GM12891 (cell line): Measurements from ENCODE around the gene GIGYF2.

Experiments used
- PAX5 ChIP-seq: IDR thresholded peaks from 2 replicates; pipeline ENCODE4 v1.6.1; 2011; ENCODE audit warnings: low read length, moderate library complexity, mild to moderate bottlenecking; ENCODE audit not compliant: insufficient read depth, severe bottlenecking
- POLR2A ChIP-seq: IDR thresholded peaks from 2 replicates; pipeline ENCODE4 v1.6.1; 2011; ENCODE audit warnings: low read depth, low read length, control low read depth
- POLR2AphosphoS5 ChIP-seq: IDR thresholded peaks from 2 replicates; pipeline ENCODE4 v1.6.1; 2011; ENCODE audit warnings: low read depth, low read length, control low read depth
- POU2F2 ChIP-seq: IDR thresholded peaks from 2 replicates; pipeline ENCODE4 v1.6.1; 2011; ENCODE audit warnings: low read depth, mild to moderate bottlenecking, control low read depth, low read length, moderate library complexity
- SPI1 ChIP-seq: IDR thresholded peaks from 2 replicates; pipeline ENCODE4 v1.6.1; 2011; ENCODE audit warnings: low read depth, low read length, control low read depth
- TAF1 ChIP-seq: IDR thresholded peaks from 2 replicates; pipeline ENCODE4 v1.6.1; 2011; ENCODE audit warnings: low read depth, low read length, control low read depth

DNA sequence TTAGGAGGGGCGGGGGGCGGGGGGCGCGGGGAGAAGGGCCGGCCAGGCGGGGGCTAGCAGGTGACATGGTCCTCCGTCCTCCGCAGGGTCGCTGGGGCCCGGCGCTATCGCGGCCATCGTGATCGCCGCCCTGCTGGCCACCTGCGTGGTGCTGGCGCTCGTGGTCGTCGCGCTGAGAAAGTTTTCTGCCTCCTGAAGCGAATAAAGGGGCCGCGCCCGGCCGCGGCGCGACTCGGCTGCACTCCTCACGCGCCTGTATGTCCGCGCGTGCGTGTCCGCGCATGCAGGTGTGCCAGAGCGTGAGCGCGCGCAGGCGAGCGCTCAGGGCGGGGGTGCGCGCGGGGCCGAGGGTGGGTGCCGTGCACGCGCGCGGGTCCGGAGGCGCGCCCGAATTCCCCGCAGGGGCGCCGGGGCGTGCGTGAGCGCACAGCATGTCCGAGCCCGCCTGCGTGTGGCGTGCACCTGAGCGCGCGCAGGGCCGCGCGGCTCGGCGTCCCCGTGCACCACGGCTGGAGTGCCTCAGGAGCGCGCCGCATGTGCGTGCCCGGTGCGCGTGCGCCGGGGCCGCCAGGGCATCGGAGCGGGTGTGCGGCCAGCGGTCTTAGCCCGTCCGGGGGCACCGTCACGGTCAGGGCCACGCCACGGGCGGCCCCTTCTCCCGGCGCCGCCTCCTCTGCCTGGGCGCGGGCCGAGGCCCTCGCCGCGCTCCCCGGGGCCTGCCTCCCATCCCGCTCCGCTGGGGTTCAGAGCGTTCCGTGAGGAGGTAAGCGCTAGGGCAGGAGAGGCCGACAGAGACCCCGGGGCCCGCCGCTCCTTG is 179.2 kb downstream of the GIGYF2 start:
- TF ChIP-seq POLR2A (0 out of 2 replicates have a peak, but pooled peaks have one; percentile 34), TAF1 (no peak), POLR2AphosphoS5 (no peak), SPI1 (no peak), PAX5 (no peak), POU2F2 (no peak)
